A673 (cell line): ENCODE data around the gene CDHR2.

Experiments used
- EZH2 ChIP-seq: fragments of 200-600 bp; sonication (generic); IDR thresholded peaks from 2 replicates; pipeline ENCODE4 v1.6.1; 2017; ENCODE audit warnings: borderline replicate concordance, low read depth, mild to moderate bottlenecking, mixed read lengths, antibody characterized with exemption, low read length; ENCODE audit not compliant: poor library complexity, severe bottlenecking
- TF ChIP-seq, protein P1 (sequence below): fragments of 300-800, 200-600 bp; sonication (generic); conservative IDR thresholded peaks from 2 replicates; pipeline ENCODE4 v1.5.1; 2017; ENCODE audit warnings: low read depth, mild to moderate bottlenecking, antibody characterized with exemption, low read length, moderate library complexity, mixed read lengths

- TF ChIP-seq EZH2 = no peak
- TF ChIP-seq, protein P1, sequence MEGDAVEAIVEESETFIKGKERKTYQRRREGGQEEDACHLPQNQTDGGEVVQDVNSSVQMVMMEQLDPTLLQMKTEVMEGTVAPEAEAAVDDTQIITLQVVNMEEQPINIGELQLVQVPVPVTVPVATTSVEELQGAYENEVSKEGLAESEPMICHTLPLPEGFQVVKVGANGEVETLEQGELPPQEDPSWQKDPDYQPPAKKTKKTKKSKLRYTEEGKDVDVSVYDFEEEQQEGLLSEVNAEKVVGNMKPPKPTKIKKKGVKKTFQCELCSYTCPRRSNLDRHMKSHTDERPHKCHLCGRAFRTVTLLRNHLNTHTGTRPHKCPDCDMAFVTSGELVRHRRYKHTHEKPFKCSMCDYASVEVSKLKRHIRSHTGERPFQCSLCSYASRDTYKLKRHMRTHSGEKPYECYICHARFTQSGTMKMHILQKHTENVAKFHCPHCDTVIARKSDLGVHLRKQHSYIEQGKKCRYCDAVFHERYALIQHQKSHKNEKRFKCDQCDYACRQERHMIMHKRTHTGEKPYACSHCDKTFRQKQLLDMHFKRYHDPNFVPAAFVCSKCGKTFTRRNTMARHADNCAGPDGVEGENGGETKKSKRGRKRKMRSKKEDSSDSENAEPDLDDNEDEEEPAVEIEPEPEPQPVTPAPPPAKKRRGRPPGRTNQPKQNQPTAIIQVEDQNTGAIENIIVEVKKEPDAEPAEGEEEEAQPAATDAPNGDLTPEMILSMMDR = no peak
These were observed 67.4 kb downstream of the CDHR2 start for GRCh38 chr5:176616511-176616910.
